ENCODE data around the gene RHBDL3.
A peak's percentile ranks its signal among the peaks of the same experiment; 100 is the strongest.
"Not testable (repeated sequence)": the region's sequence is repeated elsewhere in the genome, so short reads cannot be mapped to it uniquely, and the experiment has no call there.

Gene RHBDL3

DNA sequence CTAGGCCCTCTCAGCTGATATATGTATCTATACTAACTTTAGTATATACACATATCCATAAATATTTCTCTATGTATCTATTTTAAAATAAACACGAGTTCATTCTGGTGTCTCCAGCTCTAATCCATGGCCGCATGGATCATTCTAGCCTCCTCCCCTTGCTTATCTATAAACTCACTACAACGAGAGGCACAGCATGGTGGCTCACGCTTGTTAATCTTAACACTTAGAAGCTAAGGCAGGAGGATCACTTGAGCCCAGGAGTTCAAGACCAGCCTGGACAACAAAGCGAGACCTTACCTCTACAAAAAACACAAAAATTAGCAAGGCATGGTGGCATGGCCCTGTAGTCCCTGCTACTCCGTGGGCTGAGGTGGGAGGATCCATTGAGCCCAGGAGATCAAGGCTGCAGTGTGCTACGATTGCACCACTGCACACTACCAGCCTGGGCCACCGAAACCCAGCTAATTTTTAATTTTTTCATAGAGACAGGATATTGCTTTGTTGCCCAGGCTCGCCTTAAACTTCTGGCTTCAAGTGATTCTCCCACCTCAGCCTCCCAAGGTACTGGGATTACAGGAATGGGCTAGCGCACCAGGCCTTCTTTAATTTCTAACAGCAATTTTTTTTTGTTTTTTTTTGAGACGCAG, 80.4 kb downstream of the RHBDL3 start:
- H3K36me3 Mint-ChIP-seq (ENCODE audit: insufficient read depth), result peaks cover 19% of the 10 kb centered on the region

DNA sequence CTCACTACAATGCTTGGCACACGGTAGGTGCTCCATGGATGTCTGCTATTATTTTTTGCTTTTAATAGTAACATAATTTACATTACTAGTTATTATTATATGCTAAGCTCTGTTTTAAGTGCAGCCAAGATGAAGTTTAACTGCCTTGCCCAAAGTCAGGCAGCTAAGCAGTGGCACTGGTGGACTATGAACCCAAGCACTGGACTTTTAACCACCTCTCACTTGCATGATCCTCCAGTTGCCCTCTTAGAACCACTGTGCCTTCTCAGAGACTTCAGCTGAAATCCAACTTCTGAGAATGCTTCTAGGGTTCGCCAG, 82.8 kb downstream of the RHBDL3 start:
- Mint-ChIP-seq H3K4me1 (peaks cover 14% of the 10 kb centered on the region), H3K4me3 (peak overlapping the region; percentile 96), H3K9me3 (no peaks in the 10 kb centered on the region), H3K27me3 (no peaks in the 10 kb centered on the region), H3K36me3 (ENCODE audit: insufficient read depth) (peaks cover 28% of the 10 kb centered on the region), H3K27ac (ENCODE audit: low read depth) (no peak overlapping the region)
- DNase-seq (ENCODE audit: low spot score in 2 of 2), result no peak
- no peak for ATAC-seq (replicated peaks; ENCODE audit: extremely low read depth, poor library complexity, severe bottlenecking)

More for the DNA sequence above, 80.4 kb downstream of the RHBDL3 start:
- ATAC-seq (replicated peaks; ENCODE audit: extremely low read depth, poor library complexity, severe bottlenecking) (no peak), DNase-seq (ENCODE audit: low spot score in 2 of 2) (no peak)
- Mint-ChIP-seq H3K27me3 (no peaks in the 10 kb centered on the region), H3K4me1 (peaks cover 22% of the 10 kb centered on the region), H3K27ac (ENCODE audit: low read depth) (no peak overlapping the region), H3K4me3 (no peak overlapping the region), H3K9me3 (no peaks in the 10 kb centered on the region)

DNA sequence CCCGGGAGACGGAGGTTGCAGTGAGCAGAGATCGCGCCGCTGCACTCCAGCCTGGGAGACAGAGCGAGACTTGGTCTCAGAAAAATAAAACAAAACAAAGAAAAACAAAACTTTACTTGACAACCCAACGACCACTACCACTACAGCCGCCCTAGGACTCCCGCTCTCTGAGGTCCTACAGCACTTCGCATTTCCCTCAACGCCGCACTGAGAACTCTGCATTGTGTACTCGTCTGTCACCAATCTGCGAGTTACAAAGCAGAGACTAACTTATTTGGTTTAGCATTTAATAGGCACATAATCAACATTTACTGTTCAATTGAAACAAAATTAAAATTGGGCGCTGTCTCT, 83.8 kb downstream of the RHBDL3 start:
- ATAC-seq (replicated peaks; ENCODE audit: extremely low read depth, poor library complexity, severe bottlenecking), result no peak
- no peak for DNase-seq (ENCODE audit: low spot score in 2 of 2)
- Mint-ChIP-seq H3K9me3 (no peaks in the 10 kb centered on the region), H3K4me1 (peaks cover 14% of the 10 kb centered on the region), H3K36me3 (ENCODE audit: insufficient read depth) (peaks cover 39% of the 10 kb centered on the region), H3K27ac (ENCODE audit: low read depth) (peak overlapping the region; percentile 99), H3K4me3 (peak overlapping the region; percentile 96), H3K27me3 (no peaks in the 10 kb centered on the region)

DNA sequence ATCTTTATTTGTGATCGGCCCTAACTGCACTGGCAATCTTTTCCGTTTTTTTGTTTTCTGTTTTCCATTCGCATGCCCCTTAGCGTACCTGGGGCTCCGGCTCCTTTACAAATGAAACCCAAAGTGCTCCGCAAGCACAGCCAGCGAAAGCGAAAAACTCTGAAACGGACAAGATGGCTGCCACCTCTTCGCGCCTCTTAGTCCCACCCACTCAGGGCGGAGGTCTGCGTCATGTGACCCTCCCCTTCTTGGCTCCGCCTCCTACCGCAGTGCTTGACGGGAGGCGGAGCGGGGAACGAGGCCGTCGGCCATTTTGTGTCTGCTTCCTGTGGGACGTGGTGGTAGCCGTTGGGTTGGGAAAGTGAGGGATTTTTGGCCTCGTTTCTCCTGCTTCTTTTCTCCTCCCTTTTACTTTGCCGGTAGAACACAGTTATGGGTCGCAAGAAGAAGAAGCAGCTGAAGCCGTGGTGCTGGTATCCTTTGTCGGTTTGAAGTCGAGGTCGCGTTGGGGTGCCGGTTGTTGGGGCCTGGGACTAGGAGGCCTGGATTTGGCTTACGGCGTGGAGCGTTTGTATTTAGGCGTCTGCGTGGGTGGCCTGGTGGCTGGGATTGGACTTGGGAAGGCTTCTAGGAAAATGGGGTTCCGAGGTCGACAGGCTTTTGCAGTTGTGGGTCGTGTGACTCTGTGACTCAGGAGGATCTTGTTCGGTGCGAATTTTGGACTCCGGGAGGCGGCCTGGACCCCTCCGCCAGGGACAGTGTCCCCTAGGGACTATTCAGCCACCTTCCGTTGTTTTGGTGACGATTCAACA, 84.4 kb downstream of the RHBDL3 start, which contains the start of gene ZNF207:
TSS of gene ZNF207 (plus strand) at position 304 of the 812 bp plus-strand sequence. CDS start at position 433, 129 bp downstream.
- H3K27ac Mint-ChIP-seq (ENCODE audit: low read depth), result peak within 1 kb of the TSS; percentile 99
- H3K27me3 Mint-ChIP-seq, result no peaks in the 10 kb centered on the region

DNA sequence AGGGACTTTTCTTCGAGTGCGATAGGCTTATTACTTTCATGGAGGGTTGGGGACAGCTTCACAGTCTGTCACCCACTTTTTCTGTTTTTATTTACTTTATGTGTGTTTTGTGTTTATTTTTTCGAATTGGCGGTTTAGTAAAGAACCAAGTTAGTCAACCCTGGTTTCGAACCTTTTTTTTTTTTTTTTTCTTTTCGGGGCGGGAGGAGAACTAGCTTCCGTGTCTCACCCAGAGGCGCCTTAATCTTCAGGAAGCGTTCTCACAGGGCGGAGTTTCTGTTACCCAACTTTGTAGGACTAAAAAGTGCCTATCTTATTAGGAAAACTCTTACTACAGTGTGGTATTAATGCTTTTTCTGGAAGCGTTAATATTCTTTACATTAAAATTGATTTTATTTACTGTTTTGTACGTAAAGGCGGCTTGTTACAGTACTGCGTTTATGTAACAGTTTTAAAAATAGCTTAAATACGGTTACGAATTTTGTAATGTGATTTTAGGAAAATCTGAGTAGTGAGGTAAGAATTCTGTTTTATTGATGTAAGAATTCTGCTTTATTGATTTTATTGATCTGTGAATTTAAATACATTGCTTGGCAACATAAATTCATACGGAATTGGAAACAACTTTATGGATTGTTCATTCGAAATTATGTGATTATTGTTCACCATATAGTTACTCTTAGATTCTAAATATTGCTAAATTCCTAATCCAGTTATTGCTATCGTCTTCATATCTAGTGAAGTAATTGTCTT, 85.2 kb downstream of the RHBDL3 start:
- Mint-ChIP-seq H3K4me1 (peaks cover 28% of the 10 kb centered on the region), H3K36me3 (ENCODE audit: insufficient read depth) (peaks cover 50% of the 10 kb centered on the region), H3K27me3 (no peaks in the 10 kb centered on the region), H3K27ac (ENCODE audit: low read depth) (peak overlapping the region; percentile 99), H3K9me3 (no peaks in the 10 kb centered on the region), H3K4me3 (peak overlapping the region; percentile 96)
- ATAC-seq (replicated peaks; ENCODE audit: extremely low read depth, poor library complexity, severe bottlenecking) (peak; percentile 59), DNase-seq (ENCODE audit: low spot score in 2 of 2) (peak in 1 of 2 donors; percentile 24)

More for the DNA sequence above, 84.4 kb downstream of the RHBDL3 start, which contains the start of gene ZNF207:
- peak; percentile 93 for ATAC-seq (replicated peaks; ENCODE audit: extremely low read depth, poor library complexity, severe bottlenecking)
- peak; percentile 91 to 95 for DNase-seq (ENCODE audit: low spot score in 2 of 2)
- H3K4me3 Mint-ChIP-seq, result peak within 1 kb of the TSS; percentile 96
- peaks cover 45% of the 10 kb centered on the region for H3K36me3 Mint-ChIP-seq (ENCODE audit: insufficient read depth)
- no peaks in the 10 kb centered on the region for H3K9me3 Mint-ChIP-seq
- peaks cover 20% of the 10 kb centered on the region for H3K4me1 Mint-ChIP-seq

DNA sequence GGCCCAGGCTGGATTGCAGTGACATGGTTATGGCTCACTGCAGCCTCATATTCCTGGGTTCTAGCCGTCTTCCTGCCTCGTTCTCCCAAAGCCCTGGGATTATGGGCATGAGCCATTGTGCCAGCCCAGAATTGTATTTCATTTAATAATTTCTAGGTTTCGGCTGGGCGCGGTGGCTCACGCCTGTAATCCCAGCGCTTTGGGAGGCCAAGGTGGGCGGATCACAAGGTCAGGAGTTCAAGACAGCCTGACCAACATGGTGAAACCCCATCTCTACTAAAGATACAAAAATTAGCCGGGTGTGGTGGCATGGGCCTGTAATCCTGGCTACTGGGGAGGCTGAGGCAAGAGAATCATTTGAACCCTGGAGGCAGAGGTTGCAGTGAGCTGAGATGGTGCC, 87.1 kb downstream of the RHBDL3 start:
- not testable (repeated sequence) for DNase-seq (ENCODE audit: low spot score in 2 of 2); H3K9me3 Mint-ChIP-seq; H3K27me3 Mint-ChIP-seq; ATAC-seq (replicated peaks; ENCODE audit: extremely low read depth, poor library complexity, severe bottlenecking)
- peak overlapping the region; percentile 73 for H3K27ac Mint-ChIP-seq (ENCODE audit: low read depth)
- peaks cover 59% of the 10 kb centered on the region for H3K36me3 Mint-ChIP-seq (ENCODE audit: insufficient read depth)
- H3K4me1 Mint-ChIP-seq, result peaks cover 36% of the 10 kb centered on the region
- peak overlapping the region; percentile 96 for H3K4me3 Mint-ChIP-seq

DNA sequence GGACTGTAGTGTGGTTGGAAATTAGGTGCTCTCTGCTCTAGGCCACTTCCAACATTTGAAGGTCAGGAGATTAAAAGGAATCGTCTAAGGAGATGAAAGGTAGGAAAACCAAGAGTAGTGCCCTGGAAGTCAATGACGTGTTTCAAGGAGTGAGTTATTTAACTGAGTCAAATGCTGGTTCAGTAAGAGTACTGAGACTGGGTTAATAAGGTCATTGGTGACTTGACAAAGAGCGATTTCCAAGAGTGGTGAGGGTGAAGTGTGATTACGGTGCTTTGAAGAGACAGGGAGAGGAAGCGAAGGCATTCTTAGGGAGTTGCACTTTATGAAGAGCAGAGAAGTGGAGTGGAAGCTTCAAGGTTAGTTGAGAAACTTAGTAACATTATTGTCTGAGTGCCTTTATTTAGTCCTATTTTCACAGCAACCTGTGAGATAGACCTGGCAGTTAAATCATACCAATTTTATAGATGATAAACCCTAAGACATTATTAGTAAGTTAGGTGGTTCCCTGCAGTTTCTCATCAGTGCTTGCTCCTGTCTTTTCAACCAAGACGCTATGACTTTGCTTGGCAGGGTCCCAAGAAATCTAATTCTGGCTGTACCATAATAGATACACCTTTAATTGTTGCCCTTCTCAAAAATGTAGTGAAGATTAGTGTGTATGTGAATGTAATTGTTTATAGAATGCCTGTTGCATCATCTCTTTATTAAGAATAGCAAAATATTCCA, 90.2 kb downstream of the RHBDL3 start:
- peak overlapping the region; percentile 59 for H3K4me3 Mint-ChIP-seq
- peaks cover 75% of the 10 kb centered on the region for H3K36me3 Mint-ChIP-seq (ENCODE audit: insufficient read depth)
- DNase-seq (ENCODE audit: low spot score in 2 of 2) (no peak), ATAC-seq (replicated peaks; ENCODE audit: extremely low read depth, poor library complexity, severe bottlenecking) (no peak)
- H3K9me3 Mint-ChIP-seq, result no peaks in the 10 kb centered on the region
- no peaks in the 10 kb centered on the region for H3K27me3 Mint-ChIP-seq
- peak overlapping the region; percentile 73 for H3K27ac Mint-ChIP-seq (ENCODE audit: low read depth)
- H3K4me1 Mint-ChIP-seq, result peaks cover 36% of the 10 kb centered on the region

DNA sequence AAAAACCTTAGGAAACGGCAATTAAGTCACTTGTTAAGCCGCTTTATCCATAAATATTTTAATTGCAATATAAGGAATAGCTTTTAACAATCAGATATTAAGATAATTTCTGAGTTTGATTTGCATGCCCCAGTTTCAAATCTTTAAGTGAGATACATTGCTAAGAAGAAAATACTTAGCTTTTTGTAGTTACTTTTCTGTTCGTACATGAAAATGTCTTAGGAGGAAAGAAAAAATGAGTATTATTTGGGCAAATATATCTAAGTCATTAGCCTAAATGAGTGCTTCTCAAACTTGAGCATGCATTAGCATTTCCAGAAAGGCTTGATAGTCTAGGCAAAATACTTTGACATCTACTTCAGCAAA, 90.7 kb downstream of the RHBDL3 start:
- Mint-ChIP-seq H3K36me3 (ENCODE audit: insufficient read depth) (peaks cover 79% of the 10 kb centered on the region), H3K27ac (ENCODE audit: low read depth) (no peak overlapping the region), H3K9me3 (no peaks in the 10 kb centered on the region), H3K4me3 (peak overlapping the region; percentile 52), H3K27me3 (no peaks in the 10 kb centered on the region), H3K4me1 (peaks cover 40% of the 10 kb centered on the region)
- DNase-seq (ENCODE audit: low spot score in 2 of 2) (no peak), ATAC-seq (replicated peaks; ENCODE audit: extremely low read depth, poor library complexity, severe bottlenecking) (no peak)

DNA sequence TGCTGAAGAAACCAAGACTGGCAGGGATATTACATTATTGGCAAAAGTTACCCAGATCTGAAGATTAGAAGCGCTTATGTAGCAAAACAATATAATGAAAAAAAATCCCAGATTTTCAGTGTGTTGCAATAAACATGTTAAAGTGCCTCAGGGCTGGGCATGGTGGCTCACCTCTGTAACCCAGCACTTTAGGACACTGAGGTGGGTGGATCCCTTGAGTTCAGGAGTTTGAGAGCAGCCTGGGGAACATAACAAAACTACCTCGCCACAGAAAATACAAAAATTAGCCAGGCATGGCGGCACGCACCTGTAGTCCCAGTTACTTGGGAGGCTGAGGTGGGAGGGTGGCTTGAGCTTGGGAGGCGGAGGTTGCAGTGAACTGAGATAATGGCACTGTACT, 91.1 kb downstream of the RHBDL3 start:
- no peak for ATAC-seq (replicated peaks; ENCODE audit: extremely low read depth, poor library complexity, severe bottlenecking)
- peaks cover 40% of the 10 kb centered on the region for H3K4me1 Mint-ChIP-seq
- no peaks in the 10 kb centered on the region for H3K27me3 Mint-ChIP-seq
- H3K36me3 Mint-ChIP-seq (ENCODE audit: insufficient read depth), result peaks cover 81% of the 10 kb centered on the region
- no peak overlapping the region for H3K27ac Mint-ChIP-seq (ENCODE audit: low read depth)
- no peak for DNase-seq (ENCODE audit: low spot score in 2 of 2)
- H3K9me3 Mint-ChIP-seq, result no peaks in the 10 kb centered on the region
- H3K4me3 Mint-ChIP-seq, result peak overlapping the region; percentile 52

DNA sequence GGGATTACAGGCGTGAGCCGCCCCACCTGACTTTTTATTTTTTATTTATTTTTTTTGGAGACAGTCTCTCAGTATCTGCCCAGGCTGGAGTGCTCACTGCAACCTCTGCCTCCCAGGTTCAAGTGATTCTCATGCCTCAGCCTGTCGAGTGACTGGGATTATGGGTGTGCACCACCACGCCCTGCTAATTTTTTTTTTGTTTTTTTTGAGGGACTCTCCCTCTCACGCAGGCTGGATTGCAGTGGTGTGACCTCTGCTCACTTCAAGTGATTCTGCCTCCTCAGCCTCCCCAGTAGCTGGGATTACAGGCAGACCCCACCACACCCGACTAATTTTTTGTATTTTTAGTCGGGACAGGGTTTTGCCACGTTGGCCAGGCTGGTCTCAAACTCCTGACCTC, 92.0 kb downstream of the RHBDL3 start:
- H3K4me1 Mint-ChIP-seq, result peaks cover 40% of the 10 kb centered on the region
- no peak overlapping the region for H3K27ac Mint-ChIP-seq (ENCODE audit: low read depth)

DNA sequence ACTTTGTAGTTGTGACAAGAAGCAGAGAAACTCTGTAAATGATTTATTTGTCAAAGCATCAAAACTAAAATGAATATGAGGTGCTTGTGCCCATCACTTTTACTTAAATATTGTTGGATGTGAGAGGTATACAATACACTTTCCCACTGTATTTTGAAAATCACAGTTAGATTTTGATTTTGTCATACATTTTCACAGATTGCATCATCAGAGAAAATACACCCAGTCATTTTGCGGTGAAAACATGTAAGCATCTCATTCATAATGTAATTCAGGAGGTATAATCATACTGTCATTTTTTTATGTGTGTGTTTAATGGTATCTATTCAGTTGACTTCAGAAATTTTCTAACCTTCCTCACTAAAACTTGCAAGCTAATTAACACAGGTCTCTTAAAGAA, 95.6 kb downstream of the RHBDL3 start:
- Mint-ChIP-seq H3K27ac (ENCODE audit: low read depth) (peak overlapping the region; percentile 62), H3K4me3 (no peak overlapping the region), H3K4me1 (peaks cover 42% of the 10 kb centered on the region), H3K36me3 (ENCODE audit: insufficient read depth) (peaks cover 91% of the 10 kb centered on the region), H3K9me3 (no peaks in the 10 kb centered on the region), H3K27me3 (no peaks in the 10 kb centered on the region)
- ATAC-seq (replicated peaks; ENCODE audit: extremely low read depth, poor library complexity, severe bottlenecking), result no peak
- DNase-seq (ENCODE audit: low spot score in 2 of 2), result no peak

More for the DNA sequence above, 92.0 kb downstream of the RHBDL3 start:
- Mint-ChIP-seq H3K9me3 (no peaks in the 10 kb centered on the region), H3K4me3 (no peak overlapping the region), H3K36me3 (ENCODE audit: insufficient read depth) (peaks cover 81% of the 10 kb centered on the region), H3K27me3 (no peaks in the 10 kb centered on the region)
- DNase-seq (ENCODE audit: low spot score in 2 of 2) (no peak), ATAC-seq (replicated peaks; ENCODE audit: extremely low read depth, poor library complexity, severe bottlenecking) (no peak)

DNA sequence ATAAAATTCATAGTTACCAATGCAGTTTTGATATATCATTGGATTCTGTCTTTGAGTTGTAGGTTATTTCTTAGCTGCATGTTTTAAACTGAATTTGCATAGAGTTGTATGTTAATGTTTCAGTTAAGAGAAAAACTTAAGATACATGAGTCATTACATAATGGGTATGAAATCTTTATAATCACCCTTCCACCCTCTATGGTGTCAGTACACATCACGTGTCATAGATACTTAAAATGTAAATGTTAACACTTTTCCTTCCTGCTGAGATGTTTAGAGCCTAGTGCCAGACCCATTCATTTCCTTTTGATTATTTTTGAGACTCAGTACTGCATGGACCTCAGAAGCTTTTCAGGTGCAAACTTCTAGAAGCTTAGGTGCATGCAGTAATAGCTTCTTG, 104.8 kb downstream of the RHBDL3 start:
- peaks cover 84% of the 10 kb centered on the region for H3K36me3 Mint-ChIP-seq (ENCODE audit: insufficient read depth)

More for the DNA sequence above, 104.8 kb downstream of the RHBDL3 start:
- Mint-ChIP-seq H3K27me3 (no peaks in the 10 kb centered on the region), H3K27ac (ENCODE audit: low read depth) (no peak overlapping the region), H3K9me3 (no peaks in the 10 kb centered on the region), H3K4me1 (peaks cover 15% of the 10 kb centered on the region), H3K4me3 (no peak overlapping the region)
- no peak for DNase-seq (ENCODE audit: low spot score in 2 of 2)
- ATAC-seq (replicated peaks; ENCODE audit: extremely low read depth, poor library complexity, severe bottlenecking), result no peak

Measured in central memory CD8-positive, alpha-beta T cell (primary cell).